GM19025 (cell line): ENCODE results near the gene SCYGR6.

Experiments used
- ATAC-seq: cut with Tn5 transposase; IDR thresholded peaks from one replicate; pipeline ENCODE4 v1.9.1; 2021; ENCODE audit warnings: mild to moderate bottlenecking, low read depth, moderate library complexity; ENCODE audit not compliant: unreplicated experiment

The SCYGR6 gene

DNA sequence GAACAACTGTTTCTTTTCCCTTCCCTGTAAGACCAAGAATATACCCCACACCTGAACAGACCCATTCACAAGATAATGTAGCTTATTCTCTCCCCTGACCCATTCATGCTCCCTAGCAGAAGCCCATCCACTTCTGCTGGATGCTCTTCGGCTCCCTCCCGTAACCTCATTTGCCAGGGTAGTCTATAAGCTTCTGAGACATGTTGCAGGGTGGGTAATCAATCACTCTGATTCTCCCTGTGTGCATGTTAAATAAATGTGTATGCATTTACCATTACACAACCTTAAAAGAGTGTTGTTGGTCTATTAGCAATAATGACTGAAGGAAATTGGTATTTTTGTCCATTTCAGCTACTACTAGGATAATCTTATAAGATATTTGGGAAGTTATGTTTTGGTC is 8.1 kb downstream of the SCYGR6 start:
- ATAC-seq, result no peak

- no peak for ATAC-seq
Measured at GRCh38 chr2:227713291-227713690, 11.3 kb downstream of the SCYGR6 start.

DNA sequence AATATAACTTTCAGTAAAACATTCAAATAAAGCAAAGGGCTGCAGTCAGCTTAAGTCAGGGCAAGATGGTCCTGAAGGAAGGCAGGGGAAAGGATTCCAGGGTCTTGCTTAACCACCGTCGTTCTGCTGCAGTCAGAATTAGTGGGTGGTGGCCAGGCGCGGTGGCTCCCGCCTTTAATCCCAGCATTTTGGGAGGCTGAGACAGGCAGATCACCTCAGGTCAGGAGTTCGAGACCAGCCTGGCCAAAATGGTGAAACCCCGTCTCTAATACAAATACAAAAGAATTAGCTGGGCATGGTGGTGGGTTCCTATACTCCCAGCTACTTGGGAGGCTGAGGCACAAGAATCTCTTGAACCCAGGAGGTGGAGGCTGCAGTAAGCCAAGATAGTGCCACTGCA is 13.6 kb downstream of the SCYGR6 start:
- no peak for ATAC-seq

- no peak for ATAC-seq
Measured at GRCh38 chr2:227707390-227707789, 17.2 kb downstream of the SCYGR6 start.

- ATAC-seq, result no peak
Measured at GRCh38 chr2:227706859-227707258, 17.7 kb downstream of the SCYGR6 start.

- ATAC-seq, result no peak
Measured at GRCh38 chr2:227703961-227704360, 20.6 kb downstream of the SCYGR6 start.

GRCh38 chr2:227703280-227703732 is 21.3 kb downstream of the SCYGR6 start:
- no peak for ATAC-seq

- ATAC-seq, result no peak
Measured at GRCh38 chr2:227701556-227701955, 23.0 kb downstream of the SCYGR6 start.

- no peak for ATAC-seq
Measured at GRCh38 chr2:227696990-227697679, 27.4 kb downstream of the SCYGR6 start.

GRCh38 chr2:227687189-227687588 is 37.4 kb downstream of the SCYGR6 start:
- no peak for ATAC-seq

- no peak for ATAC-seq
Measured at GRCh38 chr2:227684258-227684657, 40.3 kb downstream of the SCYGR6 start.

- no peak for ATAC-seq
Measured at GRCh38 chr2:227677928-227678327, 46.6 kb downstream of the SCYGR6 start.

DNA sequence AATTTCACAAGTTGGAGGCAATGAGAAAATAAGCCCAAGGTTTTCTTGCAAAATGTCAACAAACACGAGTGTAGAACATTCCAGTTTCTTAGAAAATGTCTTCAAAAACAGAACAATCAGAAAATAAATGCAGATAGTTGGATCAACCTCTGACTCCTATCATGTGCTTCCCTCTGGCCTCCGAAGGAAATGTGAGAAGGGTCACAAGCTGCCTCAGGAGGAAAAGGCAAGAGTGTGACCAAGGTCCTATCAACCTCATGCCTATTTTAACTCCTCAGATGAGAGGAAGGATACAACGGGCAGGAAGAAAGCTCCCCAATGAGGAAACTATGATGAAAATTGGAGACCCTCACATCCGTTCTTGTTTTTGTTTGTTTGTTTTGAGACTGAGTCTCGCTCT is 50.1 kb downstream of the SCYGR6 start:
- ATAC-seq, result no peak
